ENCODE data around the gene TFPT. TPM values are rescaled to one million over a fixed set of nuclear protein-coding genes. Genes with fewer than 3 reads are reported as not detected.

Gene TFPT
- total and polyA plus RNA-seq, 2 experiments from 2014 or later = 14.7 to 25.9 TPM

DNA sequence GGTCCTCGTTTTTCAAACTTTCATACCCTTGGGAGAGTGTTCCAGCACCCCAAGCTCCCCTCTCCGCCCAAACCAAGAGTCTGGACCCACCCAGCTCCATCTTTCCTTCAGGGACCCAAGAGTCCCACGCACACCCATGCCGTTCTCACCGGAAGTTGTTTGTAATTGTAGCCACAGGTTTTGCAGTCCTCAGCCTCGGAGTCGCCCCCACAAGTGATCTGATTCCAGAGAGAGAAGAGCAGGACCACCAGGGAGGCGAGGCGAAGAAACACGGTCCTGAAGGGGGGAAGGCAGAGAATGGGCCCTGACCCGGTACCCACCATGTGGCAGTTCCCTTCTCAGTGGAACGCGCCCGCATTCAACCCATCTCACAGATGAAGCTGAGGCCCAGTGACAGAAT is 47.4 kb upstream of the TFPT start:
- peaks cover 12% of the 10 kb centered on the region for H3K79me2 ChIP-seq
- H3K9me2 ChIP-seq (replicated peaks; ENCODE audit: insufficient read depth) = no peaks in the 10 kb centered on the region
- TF ChIP-seq EZH2 (IDR thresholded peaks at IDR 0.05; ENCODE audit: borderline replicate concordance) (no peak), EZH2phosphoT487 (IDR thresholded peaks at IDR 0.05; ENCODE audit: low read depth, severe bottlenecking, unreplicated experiment) (no peak), CTCF (IDR thresholded peaks at IDR 0.05; ENCODE audit: poor library complexity) (no peak)
- peaks cover 20% of the 10 kb centered on the region for H3K4me1 ChIP-seq (ENCODE audit: insufficient read depth)
- H3K36me3 ChIP-seq (replicated peaks; ENCODE audit: insufficient read depth, low read depth) = no peaks in the 10 kb centered on the region
- WGBS (ENCODE audit: low lambda C conversion rate, missing lambda C conversion rate) = 96% methylated on average over 14 of the region's 14 CpGs
- H4K20me1 ChIP-seq (ENCODE audit: insufficient read depth, poor library complexity, severe bottlenecking) = no peaks in the 10 kb centered on the region
- no peak for DNase-seq (ENCODE audit: low spot score)
- H3K27me3 ChIP-seq = no peaks in the 10 kb centered on the region
- H3K27ac ChIP-seq = peak overlapping the region; percentile 45
- H2AFZ ChIP-seq = no peak overlapping the region
- no peak overlapping the region for H3K4me3 ChIP-seq
- no peaks in the 10 kb centered on the region for H3K9me3 ChIP-seq (ENCODE audit: low read depth)
- H3K4me2 ChIP-seq = peak overlapping the region; percentile 79

DNA sequence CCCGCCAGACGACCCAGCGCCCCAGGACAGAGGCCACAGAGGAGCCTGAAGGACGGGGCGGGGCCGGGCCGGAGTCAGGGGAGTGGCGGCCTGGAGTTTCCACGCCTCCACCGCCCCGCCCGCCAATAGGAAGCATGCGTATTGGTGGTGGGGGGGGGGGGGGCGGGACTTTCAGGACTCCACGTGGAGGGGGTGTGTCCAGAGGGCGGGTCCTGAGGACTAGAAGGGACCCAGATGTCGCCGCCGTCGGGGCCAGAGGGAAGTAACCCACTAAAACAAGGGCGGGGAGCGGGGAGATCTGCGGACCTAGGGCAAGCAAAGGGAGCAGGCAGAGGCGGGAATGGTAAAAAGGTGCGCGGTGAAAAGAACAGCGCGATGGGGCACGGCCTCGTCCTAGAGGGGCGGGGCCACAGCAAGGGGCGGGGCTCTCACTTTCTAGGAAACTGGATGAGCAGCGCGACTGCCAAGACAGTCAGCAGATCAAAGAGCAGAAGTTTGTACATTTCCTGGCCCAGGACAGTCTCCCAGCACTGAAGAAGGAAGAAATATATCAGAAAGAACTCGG is 46.9 kb upstream of the TFPT start:
- WGBS (ENCODE audit: low lambda C conversion rate, missing lambda C conversion rate) = 12% methylated on average over 23 of the region's 35 CpGs
- peaks cover 14% of the 10 kb centered on the region for H3K79me2 ChIP-seq
- H4K20me1 ChIP-seq (ENCODE audit: insufficient read depth, poor library complexity, severe bottlenecking) = no peaks in the 10 kb centered on the region
- no peaks in the 10 kb centered on the region for H3K9me2 ChIP-seq (replicated peaks; ENCODE audit: insufficient read depth)
- H3K27ac ChIP-seq = peak overlapping the region; percentile 45
- H3K4me3 ChIP-seq = no peak overlapping the region
- H3K4me1 ChIP-seq (ENCODE audit: insufficient read depth) = peaks cover 20% of the 10 kb centered on the region
- peak; percentile 91 for DNase-seq (ENCODE audit: low spot score)
- H3K27me3 ChIP-seq = no peaks in the 10 kb centered on the region
- no peaks in the 10 kb centered on the region for H3K9me3 ChIP-seq (ENCODE audit: low read depth)
- no peak overlapping the region for H2AFZ ChIP-seq
- H3K36me3 ChIP-seq (replicated peaks; ENCODE audit: insufficient read depth, low read depth) = no peaks in the 10 kb centered on the region
- TF ChIP-seq CTCF (IDR thresholded peaks at IDR 0.05; ENCODE audit: poor library complexity) = no peak
- TF ChIP-seq EZH2 (IDR thresholded peaks at IDR 0.05; ENCODE audit: borderline replicate concordance) = no peak
- no peak for TF ChIP-seq EZH2phosphoT487 (IDR thresholded peaks at IDR 0.05; ENCODE audit: low read depth, severe bottlenecking, unreplicated experiment)
- H3K4me2 ChIP-seq = peak overlapping the region; percentile 79

DNA sequence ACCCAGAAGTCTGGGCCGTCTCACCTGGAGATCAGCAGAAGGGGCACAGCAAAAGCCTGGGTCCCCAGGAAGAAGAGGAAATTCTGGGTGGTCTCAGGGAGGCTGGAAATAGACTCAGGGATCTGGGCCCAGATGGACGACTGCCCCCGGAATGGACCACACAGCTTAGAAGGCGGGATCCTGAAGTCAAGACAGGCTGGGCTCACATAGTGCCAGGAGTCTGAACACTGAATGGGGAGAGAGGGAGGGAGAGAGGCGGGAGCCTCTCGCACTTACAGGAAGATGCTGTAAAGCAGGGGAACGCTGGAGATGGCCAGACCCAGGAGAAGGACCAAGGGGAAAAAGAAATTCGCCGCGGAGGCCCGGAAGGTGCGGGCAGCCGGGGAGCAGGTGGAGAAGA is 45.4 kb upstream of the TFPT start:
- H3K9me2 ChIP-seq (replicated peaks; ENCODE audit: insufficient read depth) = no peaks in the 10 kb centered on the region
- no peaks in the 10 kb centered on the region for H3K27me3 ChIP-seq
- no peaks in the 10 kb centered on the region for H3K9me3 ChIP-seq (ENCODE audit: low read depth)
- no peaks in the 10 kb centered on the region for H4K20me1 ChIP-seq (ENCODE audit: insufficient read depth, poor library complexity, severe bottlenecking)
- H3K27ac ChIP-seq = peak overlapping the region; percentile 79
- DNase-seq (ENCODE audit: low spot score) = no peak
- WGBS (ENCODE audit: low lambda C conversion rate, missing lambda C conversion rate) = 72% methylated on average over 13 of the region's 13 CpGs
- peak overlapping the region; percentile 20 for H3K4me3 ChIP-seq
- TF ChIP-seq EZH2phosphoT487 (IDR thresholded peaks at IDR 0.05; ENCODE audit: low read depth, severe bottlenecking, unreplicated experiment) = no peak
- TF ChIP-seq EZH2 (IDR thresholded peaks at IDR 0.05; ENCODE audit: borderline replicate concordance) = no peak
- no peak for TF ChIP-seq CTCF (IDR thresholded peaks at IDR 0.05; ENCODE audit: poor library complexity)
- H3K4me1 ChIP-seq (ENCODE audit: insufficient read depth) = peaks cover 20% of the 10 kb centered on the region
- peak overlapping the region; percentile 79 for H3K4me2 ChIP-seq
- H3K36me3 ChIP-seq (replicated peaks; ENCODE audit: insufficient read depth, low read depth) = no peaks in the 10 kb centered on the region
- peaks cover 14% of the 10 kb centered on the region for H3K79me2 ChIP-seq
- peak overlapping the region; percentile 46 for H2AFZ ChIP-seq

Measured in hepatocyte (in vitro differentiated cells).